GM19372 (cell line): ENCODE measurements around the gene PDE6A.

Source experiments
- ATAC-seq: cut with Tn5 transposase; IDR thresholded peaks from one replicate; pipeline ENCODE4 v1.9.1; 2021; ENCODE audit warnings: mild to moderate bottlenecking, low read depth, moderate library complexity; ENCODE audit not compliant: unreplicated experiment

PDE6A gene

GRCh38 chr5:149944666-149945065 is at the start of gene PDE6A:
TSS of gene PDE6A (minus strand) at chr5:149944793. CDS start at chr5:149944673, 120 bp downstream.
- no peak for ATAC-seq

GRCh38 chr5:149993471-149993870 is 48.9 kb upstream of the PDE6A start:
- ATAC-seq = no peak

GRCh38 chr5:149990518-149991376 is 46.2 kb upstream of the PDE6A start:
- ATAC-seq = peak; percentile 76

- ATAC-seq = no peak
Observed at GRCh38 chr5:149988126-149988525, 43.5 kb upstream of the PDE6A start.

GRCh38 chr5:149982505-149982904 is 37.9 kb upstream of the PDE6A start:
- ATAC-seq = no peak

- ATAC-seq = no peak
Observed at GRCh38 chr5:149981206-149981605, 36.6 kb upstream of the PDE6A start.

- no peak for ATAC-seq
Observed at GRCh38 chr5:149979896-149980295, 35.3 kb upstream of the PDE6A start.

GRCh38 chr5:149975409-149975808 is 30.8 kb upstream of the PDE6A start:
- no peak for ATAC-seq

GRCh38 chr5:149969181-149969930 is 24.8 kb upstream of the PDE6A start:
- ATAC-seq = no peak

- ATAC-seq = no peak
Observed at GRCh38 chr5:149966946-149967345, 22.4 kb upstream of the PDE6A start.

- no peak for ATAC-seq
Observed at GRCh38 chr5:149963729-149964128, 19.1 kb upstream of the PDE6A start.

GRCh38 chr5:149962601-149963300 is 18.2 kb upstream of the PDE6A start:
- ATAC-seq = no peak

GRCh38 chr5:149961957-149962409 is 17.4 kb upstream of the PDE6A start:
- ATAC-seq = no peak

- ATAC-seq = no peak
Observed at GRCh38 chr5:149961186-149961685, 16.6 kb upstream of the PDE6A start.

GRCh38 chr5:149960272-149961185 is 15.9 kb upstream of the PDE6A start, which contains the start of gene SLC26A2:
TSS of gene SLC26A2 (plus strand) at chr5:149960758. CDS start at chr5:149977653, 16,895 bp downstream.
- ATAC-seq = peak; percentile 98

- no peak for ATAC-seq
Observed at GRCh38 chr5:149959406-149960236, 15.0 kb upstream of the PDE6A start.

GRCh38 chr5:149957855-149958254 is 13.3 kb upstream of the PDE6A start:
- no peak for ATAC-seq

- no peak for ATAC-seq
Observed at GRCh38 chr5:149956685-149957084, 12.1 kb upstream of the PDE6A start.

- ATAC-seq = no peak
Observed at GRCh38 chr5:149954798-149955197, 10.2 kb upstream of the PDE6A start.
